Immature natural killer cell (primary cell): ENCODE data around the gene DUSP18. TPM values are rescaled to one million over a fixed set of nuclear protein-coding genes. Genes with fewer than 3 reads are reported as not detected.
"Not testable (repeated sequence)": the region's sequence is repeated elsewhere in the genome, so short reads cannot be mapped to it uniquely, and the experiment has no call there.

Experiments
- DNase-seq, 3 donors: peaks; one replicate each; pipeline ENCODE4 v3.0.0; 2022; ENCODE audit warnings: mixed read lengths in 1 of 3
- H3K27ac Mint-ChIP-seq, 6 donors: one replicate each; pipeline ENCODE4 v1.8.0; 2020; ENCODE audit warnings: mixed read lengths in 6 of 6, mild to moderate bottlenecking in 5 of 6, inconsistent platforms in 4 of 6, moderate library complexity in 3 of 6
- H3K27me3 Mint-ChIP-seq, 3 donors: one replicate each; pipeline ENCODE4 v1.8.0; 2020 to 2021; ENCODE audit warnings: low read depth in 3 of 3, mild to moderate bottlenecking in 3 of 3, mixed read lengths in 3 of 3, moderate library complexity in 3 of 3, inconsistent platforms in 1 of 3
- H3K36me3 Mint-ChIP-seq, 3 donors: one replicate each; pipeline ENCODE4 v1.8.0; 2020; ENCODE audit warnings: mixed read lengths in 3 of 3, inconsistent platforms in 2 of 3, mild to moderate bottlenecking in 2 of 3
- H3K4me1 Mint-ChIP-seq, 2 donors: one replicate each; pipeline ENCODE4 v1.8.0; 2020; ENCODE audit warnings: inconsistent platforms in 2 of 2, mild to moderate bottlenecking in 2 of 2, mixed read lengths in 2 of 2, moderate library complexity in 1 of 2
- H3K4me3 Mint-ChIP-seq, 5 donors: one replicate each; pipeline ENCODE4 v1.8.0; 2020; ENCODE audit warnings: mild to moderate bottlenecking in 5 of 5, mixed read lengths in 5 of 5, inconsistent platforms in 3 of 5, moderate library complexity in 3 of 5
- H3K9me3 Mint-ChIP-seq, 6 donors: one replicate each; pipeline ENCODE4 v1.8.0; 2020; ENCODE audit warnings: mild to moderate bottlenecking in 6 of 6, mixed read lengths in 6 of 6, inconsistent platforms in 4 of 6, moderate library complexity in 3 of 6
- polyA plus RNA-seq, 3 donors: library from polyadenylated mRNA; unstranded; fragments of 300-500 nt; fragmentation: Illumina TruSeq; gene quantifications; one replicate each; pipeline ENCODE4 v1.2.3, GENCODE V29; 2021

The DUSP18 gene
- polyA plus RNA-seq, result 1 to 10 TPM; 4.6 to 8.6 (median 4.7) TPM

DNA sequence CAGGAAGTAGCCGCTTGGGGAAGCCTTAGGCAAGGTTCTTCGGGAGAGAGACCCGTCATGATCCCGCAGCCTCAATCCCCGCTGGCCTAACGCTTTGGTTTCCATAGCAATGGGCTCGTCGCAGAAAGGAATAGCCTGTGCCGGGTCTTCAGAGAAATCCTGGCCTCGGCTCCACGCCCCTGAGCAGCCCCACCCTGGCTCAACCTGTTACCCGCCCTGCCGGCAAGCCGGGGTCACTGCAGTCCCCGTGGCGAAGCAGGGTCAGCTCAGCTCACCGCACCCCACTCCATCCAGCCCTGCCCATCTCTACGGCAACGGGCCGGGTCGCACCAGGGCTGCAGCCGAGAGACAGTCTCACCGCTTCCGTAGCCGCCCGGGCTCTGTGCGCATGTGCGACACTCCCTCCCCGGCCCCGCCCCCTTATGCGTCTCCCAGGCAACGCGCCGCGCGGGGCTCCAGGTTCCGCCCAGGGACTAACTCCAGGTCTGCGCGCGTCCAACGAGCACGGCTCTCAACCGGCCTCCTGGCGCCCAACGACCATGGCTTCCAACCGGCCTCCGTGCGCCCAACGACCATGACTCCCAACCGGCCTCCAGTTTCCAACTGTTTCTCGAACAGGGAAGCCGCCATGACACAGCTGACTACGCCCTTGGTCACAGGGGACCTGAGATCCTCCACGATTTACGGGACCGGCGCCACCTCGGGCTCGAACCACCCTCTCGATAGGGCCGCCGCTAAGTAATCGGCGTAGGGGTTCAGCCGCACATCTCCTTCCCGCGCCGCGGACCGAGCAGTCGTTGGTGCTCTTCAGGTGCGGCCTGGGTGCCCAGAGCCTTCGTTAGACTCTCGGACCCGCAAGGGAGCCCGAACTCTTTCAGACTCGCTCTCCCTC, at the start of gene DUSP18:
Gene DUSP18 (minus strand): TSS at position 382 of the 892 bp plus-strand sequence. CDS start 3,872 bp downstream, outside the sequence.
- peak; percentile 95 for DNase-seq
- Mint-ChIP-seq H3K36me3 (peaks cover 7 to 16% (median 12%) of the 10 kb centered on the region in 3 donors), H3K27ac (peak within 1 kb of the TSS; percentile 57 to 96 (median 90)), H3K4me3 (peak within 1 kb of the TSS; percentile 94 to 96 (median 95)), H3K4me1 (peaks cover 20 to 32% of the 10 kb centered on the region in 2 donors), H3K27me3 (peaks cover 9 to 13% (median 13%) of the 10 kb centered on the region in 3 donors), H3K9me3 (no peaks in the 10 kb centered on the region)

GRCh38 chr22:30714062-30714461, 46.4 kb upstream of the DUSP18 start:
- Mint-ChIP-seq H3K36me3 (no peaks in the 10 kb centered on the region), H3K4me3 (no peak overlapping the region), H3K27ac (no peak overlapping the region), H3K27me3 (peaks cover 0 to 3% (median 0%) of the 10 kb centered on the region in 3 donors), H3K9me3 (no peaks in the 10 kb centered on the region), H3K4me1 (peaks cover 14 to 16% of the 10 kb centered on the region in 2 donors)
- DNase-seq, result no peak

DNA sequence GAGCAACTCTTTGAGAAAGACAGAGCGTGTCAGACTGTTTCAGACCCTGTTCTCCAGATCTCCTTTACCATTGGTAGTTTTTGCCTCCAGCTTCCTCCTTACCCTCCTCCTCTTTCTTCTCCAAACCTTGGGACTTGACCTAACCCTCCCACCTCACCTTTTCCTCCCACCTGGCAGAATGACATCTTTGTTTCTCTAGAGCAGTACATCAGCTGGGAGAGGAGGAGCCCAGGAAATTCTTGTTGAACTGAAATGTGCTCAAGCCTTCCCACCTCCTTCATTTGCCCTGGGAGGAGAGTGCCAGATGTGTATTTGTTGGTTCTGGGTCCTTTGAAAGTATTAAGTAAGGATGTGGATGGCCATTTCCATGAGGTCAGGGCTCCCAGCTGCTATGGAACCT, 44.4 kb upstream of the DUSP18 start:
- Mint-ChIP-seq H3K27me3 (peaks cover 0 to 3% (median 0%) of the 10 kb centered on the region in 3 donors), H3K9me3 (no peaks in the 10 kb centered on the region), H3K27ac (peak overlapping the region in 5 of 6 donors; percentile 9 to 55 (median 42)), H3K4me1 (peaks cover 14 to 18% of the 10 kb centered on the region in 2 donors), H3K36me3 (no peaks in the 10 kb centered on the region), H3K4me3 (no peak overlapping the region)
- no peak for DNase-seq

DNA sequence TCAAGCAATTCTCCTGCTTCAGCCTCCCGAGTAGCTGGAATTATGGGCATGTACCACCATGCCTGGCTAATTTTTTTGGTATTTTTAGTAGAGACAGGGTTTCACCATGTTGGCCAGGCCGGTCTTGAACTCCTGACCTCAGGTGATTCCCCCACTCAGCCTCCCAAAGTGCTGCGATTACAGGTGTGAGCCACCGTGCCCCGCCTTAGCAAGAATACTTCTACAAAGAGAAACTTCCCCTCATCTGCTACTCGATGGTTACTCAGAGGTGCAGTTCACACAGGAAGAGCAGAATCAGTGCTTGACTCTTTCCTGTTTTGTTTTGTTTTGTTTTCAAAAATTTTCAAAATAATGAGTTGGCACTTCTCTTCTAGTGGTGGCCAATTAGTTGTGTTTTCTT, 42.3 kb upstream of the DUSP18 start:
- Mint-ChIP-seq H3K4me1 (peaks cover 14 to 29% of the 10 kb centered on the region in 2 donors), H3K27ac (peak overlapping the region; percentile 60 to 89 (median 84)), H3K4me3 (peak overlapping the region; percentile 44 to 60 (median 51))
- not testable (repeated sequence) for H3K9me3 Mint-ChIP-seq, H3K27me3 Mint-ChIP-seq, H3K36me3 Mint-ChIP-seq
- DNase-seq, result peak; percentile 33 to 44 (median 42)

DNA sequence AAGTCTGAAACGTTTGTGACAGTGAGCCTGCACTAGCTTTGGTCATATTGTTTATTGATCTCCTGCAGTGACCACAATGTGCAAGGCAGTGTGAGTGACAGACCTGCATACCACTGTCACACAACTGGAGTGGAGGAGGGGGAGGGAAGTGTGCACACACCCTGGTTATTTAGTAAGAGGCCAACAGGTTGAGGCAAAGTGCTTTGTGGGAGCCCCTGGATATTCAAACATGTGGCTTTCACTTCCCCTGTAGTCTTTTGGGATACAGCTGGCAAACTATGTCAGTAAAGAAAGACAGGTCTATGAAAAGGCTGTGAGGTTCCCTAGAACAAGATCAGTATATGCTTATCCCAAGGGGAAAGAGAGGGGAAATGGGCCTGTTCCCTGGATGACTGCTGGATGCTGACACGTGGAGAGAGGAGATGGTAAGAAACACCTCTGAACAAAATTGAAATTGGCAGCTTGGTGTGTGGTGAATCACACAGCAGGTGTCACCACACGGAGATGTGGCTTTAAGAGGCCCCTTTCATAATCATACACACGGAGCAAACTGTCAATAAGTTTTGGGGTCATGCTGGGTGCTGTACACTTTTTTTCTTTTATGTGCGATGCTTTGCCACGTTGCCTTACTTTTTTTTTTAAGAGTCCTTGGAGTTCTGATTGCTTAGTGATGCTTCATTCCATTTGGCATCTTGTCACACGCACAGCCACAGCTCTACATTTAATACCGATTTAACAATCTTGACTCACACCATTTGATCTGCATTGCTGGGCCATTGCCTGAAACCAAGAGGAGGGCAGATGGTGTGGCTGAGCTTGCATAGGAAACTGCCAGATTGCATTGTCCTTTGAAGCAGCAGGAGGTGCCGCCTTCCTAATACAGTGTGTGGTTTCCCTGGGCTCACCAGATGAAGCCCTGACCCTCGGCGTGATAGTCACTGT, 38.3 kb upstream of the DUSP18 start:
- Mint-ChIP-seq H3K4me3 (no peak overlapping the region), H3K4me1 (peaks cover 14 to 29% of the 10 kb centered on the region in 2 donors), H3K27ac (peak overlapping the region in 1 of 6 donors; percentile 63), H3K9me3 (no peaks in the 10 kb centered on the region), H3K27me3 (peaks cover 0 to 9% (median 3%) of the 10 kb centered on the region in 3 donors), H3K36me3 (no peaks in the 10 kb centered on the region)
- peak in 1 of 3 donors; percentile 18 for DNase-seq

- peaks cover 9 to 22% of the 10 kb centered on the region in 2 donors for H3K4me1 Mint-ChIP-seq
- H3K4me3 Mint-ChIP-seq, result no peak overlapping the region
- no peak for DNase-seq
- H3K36me3 Mint-ChIP-seq, result no peaks in the 10 kb centered on the region
- no peaks in the 10 kb centered on the region for H3K9me3 Mint-ChIP-seq
- H3K27me3 Mint-ChIP-seq, result peaks cover 0 to 7% (median 3%) of the 10 kb centered on the region in 3 donors
- H3K27ac Mint-ChIP-seq, result no peak overlapping the region
These were observed 37.3 kb upstream of the DUSP18 start for GRCh38 chr22:30704978-30705377.

DNA sequence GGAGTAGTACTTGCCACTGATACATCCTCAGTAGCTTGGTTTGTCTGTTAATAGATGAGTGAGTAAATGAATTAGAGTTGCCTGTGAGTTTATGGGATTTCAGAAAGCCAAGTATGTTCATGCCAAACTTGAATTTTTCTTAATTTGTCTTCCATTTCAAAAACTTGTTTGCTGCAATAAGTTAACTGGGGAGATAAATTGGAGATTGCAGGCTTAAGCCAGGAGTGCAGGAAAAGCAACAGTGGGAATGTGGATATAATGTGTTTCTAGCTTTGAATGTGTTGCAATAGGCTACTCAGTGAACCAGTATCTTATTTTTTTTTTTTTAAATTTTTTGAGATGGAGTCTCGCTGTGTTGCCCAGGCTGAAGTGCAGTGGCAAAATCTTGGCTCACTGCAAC, 35.2 kb upstream of the DUSP18 start:
- peaks cover 0 to 11% of the 10 kb centered on the region in 2 donors for H3K4me1 Mint-ChIP-seq
- H3K4me3 Mint-ChIP-seq, result no peak overlapping the region
- H3K27ac Mint-ChIP-seq, result peak overlapping the region in 1 of 6 donors; percentile 40
- peaks cover 2 to 7% (median 3%) of the 10 kb centered on the region in 3 donors for H3K27me3 Mint-ChIP-seq
- no peaks in the 10 kb centered on the region for H3K36me3 Mint-ChIP-seq
- no peaks in the 10 kb centered on the region for H3K9me3 Mint-ChIP-seq
- no peak for DNase-seq

DNA sequence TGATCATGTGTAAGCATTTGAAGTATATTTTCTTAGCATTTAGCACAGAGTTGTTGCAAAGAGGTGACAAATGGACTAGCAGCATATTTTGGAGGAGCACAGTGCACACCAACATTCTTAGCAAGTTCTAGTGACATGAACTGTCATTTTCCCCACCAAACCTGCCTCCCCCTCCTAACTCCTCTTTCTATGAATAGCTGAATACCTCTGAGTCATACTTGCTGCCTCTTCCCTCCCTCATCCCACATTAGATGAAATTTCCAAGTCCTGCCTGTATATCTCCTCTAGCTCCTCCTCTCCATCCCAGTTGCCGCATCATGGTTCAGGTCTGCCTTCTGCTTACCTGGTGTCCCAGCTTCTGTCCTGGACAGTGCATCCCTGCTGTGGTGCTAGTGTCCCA, 34.2 kb upstream of the DUSP18 start:
- H3K4me1 Mint-ChIP-seq, result peaks cover 0 to 11% of the 10 kb centered on the region in 2 donors
- no peaks in the 10 kb centered on the region for H3K9me3 Mint-ChIP-seq

GRCh38 chr22:30697975-30698374, 30.3 kb upstream of the DUSP18 start:
- no peak for DNase-seq
- H3K4me3 Mint-ChIP-seq, result peak overlapping the region in 1 of 5 donors; percentile 36
- H3K36me3 Mint-ChIP-seq, result peaks cover 0 to 4% (median 0%) of the 10 kb centered on the region in 3 donors
- H3K4me1 Mint-ChIP-seq, result peaks cover 6 to 9% of the 10 kb centered on the region in 2 donors
- no peak overlapping the region for H3K27ac Mint-ChIP-seq
- H3K9me3 Mint-ChIP-seq, result peaks cover 0 to 1% (median 0%) of the 10 kb centered on the region in 6 donors
- peaks cover 9 to 10% (median 10%) of the 10 kb centered on the region in 3 donors for H3K27me3 Mint-ChIP-seq

More for the DNA sequence above, 34.2 kb upstream of the DUSP18 start:
- peaks cover 2 to 7% (median 3%) of the 10 kb centered on the region in 3 donors for H3K27me3 Mint-ChIP-seq
- no peak overlapping the region for H3K4me3 Mint-ChIP-seq
- H3K36me3 Mint-ChIP-seq, result no peaks in the 10 kb centered on the region
- no peak overlapping the region for H3K27ac Mint-ChIP-seq
- no peak for DNase-seq

GRCh38 chr22:30695871-30696655, 28.4 kb upstream of the DUSP18 start:
- peak overlapping the region in 1 of 6 donors; percentile 69 for H3K27ac Mint-ChIP-seq
- peaks cover 6 to 9% of the 10 kb centered on the region in 2 donors for H3K4me1 Mint-ChIP-seq
- no peak for DNase-seq
- peaks cover 8 to 10% (median 9%) of the 10 kb centered on the region in 3 donors for H3K27me3 Mint-ChIP-seq
- peaks cover 0 to 1% (median 0%) of the 10 kb centered on the region in 6 donors for H3K9me3 Mint-ChIP-seq
- H3K36me3 Mint-ChIP-seq, result peaks cover 0 to 5% (median 0%) of the 10 kb centered on the region in 3 donors
- peak overlapping the region; percentile 70 to 77 (median 75) for H3K4me3 Mint-ChIP-seq

DNA sequence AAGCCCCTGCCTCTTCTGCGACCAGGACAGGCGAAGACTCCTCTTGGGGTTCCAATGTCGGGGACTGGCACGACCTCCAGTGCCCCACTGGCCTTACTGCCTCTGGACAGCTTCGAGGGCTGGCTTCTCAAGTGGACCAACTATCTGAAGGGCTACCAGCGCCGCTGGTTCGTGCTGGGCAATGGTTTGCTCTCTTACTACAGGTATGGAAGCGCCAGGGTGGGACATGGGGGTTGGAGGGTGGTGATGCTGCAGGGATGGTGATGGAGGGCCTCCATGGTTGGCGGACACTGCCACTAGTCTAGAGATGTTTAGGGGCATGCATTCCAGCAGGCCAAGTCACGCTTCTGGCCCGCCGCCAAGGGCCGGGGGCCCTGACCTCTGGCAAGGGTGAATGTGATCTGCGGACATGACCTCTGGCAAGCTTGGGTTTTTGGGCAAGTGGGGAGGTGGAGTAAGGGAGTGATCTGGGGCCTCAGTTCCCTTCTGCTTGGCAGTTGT, 27.7 kb upstream of the DUSP18 start:
- peaks cover 8 to 10% (median 9%) of the 10 kb centered on the region in 3 donors for H3K27me3 Mint-ChIP-seq
- peak overlapping the region; percentile 70 to 77 (median 75) for H3K4me3 Mint-ChIP-seq
- H3K27ac Mint-ChIP-seq, result peak overlapping the region in 1 of 6 donors; percentile 69
- H3K4me1 Mint-ChIP-seq, result peaks cover 6 to 9% of the 10 kb centered on the region in 2 donors
- peaks cover 0 to 5% (median 0%) of the 10 kb centered on the region in 3 donors for H3K36me3 Mint-ChIP-seq
- peaks cover 0 to 1% (median 0%) of the 10 kb centered on the region in 6 donors for H3K9me3 Mint-ChIP-seq
- no peak for DNase-seq

GRCh38 chr22:30694640-30695350, 27.1 kb upstream of the DUSP18 start, which contains the start of gene OSBP2:
Gene OSBP2, plus strand, starts transcription at chr22:30694874. Its CDS starts 36 bp downstream, at chr22:30694910.
- peak; percentile 14 to 27 (median 24) for DNase-seq
- Mint-ChIP-seq H3K4me3 (peak within 1 kb of the TSS; percentile 80 to 90 (median 86)), H3K9me3 (peaks cover 0 to 1% (median 0%) of the 10 kb centered on the region in 6 donors)

More at GRCh38 chr22:30694640-30695350, 27.1 kb upstream of the DUSP18 start, which contains the start of gene OSBP2:
- Mint-ChIP-seq H3K36me3 (peaks cover 0 to 5% (median 0%) of the 10 kb centered on the region in 3 donors), H3K4me1 (peaks cover 6 to 9% of the 10 kb centered on the region in 2 donors), H3K27me3 (peaks cover 8 to 10% (median 9%) of the 10 kb centered on the region in 3 donors), H3K27ac (peak within 1 kb of the TSS in 4 of 6 donors; percentile 10 to 69 (median 28))
